ENCODE data around the gene PNLDC1.
"Not testable (repeated sequence)": the region's sequence is repeated elsewhere in the genome, so short reads cannot be mapped to it uniquely, and the experiment has no call there.

PNLDC1 gene

GRCh38 chr6:159817951-159818739 is 18.1 kb downstream of the PNLDC1 start:
- DNase-seq (ENCODE audit: insufficient read length, low spot score) (no peak), FAIRE-seq (no peak)

DNA sequence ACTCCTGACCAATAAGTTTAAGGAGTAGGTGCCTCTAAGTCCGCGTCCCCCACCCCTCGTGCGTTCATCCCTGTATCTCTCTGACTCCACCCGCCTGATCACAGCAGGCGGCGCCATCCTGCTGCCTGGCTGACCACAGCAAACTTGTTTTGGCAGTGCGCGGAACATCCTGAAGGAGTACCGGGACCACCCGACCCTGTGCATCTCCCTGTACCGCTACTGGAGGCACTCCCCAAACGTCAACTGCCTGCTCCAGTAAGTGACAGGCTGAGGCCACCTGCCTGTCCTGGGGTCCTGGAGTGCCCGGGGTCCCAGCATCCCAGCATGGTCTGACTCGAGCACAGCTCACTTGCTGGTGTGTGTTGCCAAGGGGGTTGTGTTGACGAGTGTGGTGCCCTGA is 19.0 kb downstream of the PNLDC1 start:
- no peak for FAIRE-seq
- no peak for DNase-seq (ENCODE audit: insufficient read length, low spot score)

- DNase-seq (ENCODE audit: insufficient read length, low spot score) = no peak
- no peak for FAIRE-seq
Measured at GRCh38 chr6:159819932-159820640, 20.0 kb downstream of the PNLDC1 start.

GRCh38 chr6:159821122-159821521 is 21.0 kb downstream of the PNLDC1 start:
- DNase-seq (ENCODE audit: insufficient read length, low spot score) (no peak), FAIRE-seq (no peak)

GRCh38 chr6:159821726-159822125 is 21.6 kb downstream of the PNLDC1 start:
- DNase-seq (ENCODE audit: insufficient read length, low spot score) (no peak), FAIRE-seq (no peak)

DNA sequence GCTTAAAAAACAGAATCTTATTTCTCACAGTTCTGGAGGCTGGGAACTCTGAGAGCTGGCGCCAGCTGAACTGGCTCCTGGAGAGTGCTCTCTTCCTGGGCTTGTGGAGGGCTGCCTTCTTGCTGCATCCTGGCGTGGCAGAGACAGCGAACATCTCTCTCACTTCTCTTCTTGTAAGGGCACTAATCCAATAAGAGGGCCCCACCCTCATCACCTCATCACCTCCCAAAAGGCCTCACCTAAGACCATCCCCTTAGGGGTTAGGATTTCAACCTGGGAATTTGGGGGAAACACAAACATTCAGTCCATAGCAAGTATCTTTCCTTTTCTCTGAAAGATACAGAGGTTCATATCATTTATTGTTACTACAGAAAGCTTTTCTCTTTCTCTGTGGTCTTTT is 23.9 kb downstream of the PNLDC1 start:
- FAIRE-seq = no peak
- DNase-seq (ENCODE audit: insufficient read length, low spot score) = no peak

- not testable (repeated sequence) for DNase-seq (ENCODE audit: insufficient read length, low spot score); FAIRE-seq
Measured at GRCh38 chr6:159824690-159825089, 24.6 kb downstream of the PNLDC1 start.

DNA sequence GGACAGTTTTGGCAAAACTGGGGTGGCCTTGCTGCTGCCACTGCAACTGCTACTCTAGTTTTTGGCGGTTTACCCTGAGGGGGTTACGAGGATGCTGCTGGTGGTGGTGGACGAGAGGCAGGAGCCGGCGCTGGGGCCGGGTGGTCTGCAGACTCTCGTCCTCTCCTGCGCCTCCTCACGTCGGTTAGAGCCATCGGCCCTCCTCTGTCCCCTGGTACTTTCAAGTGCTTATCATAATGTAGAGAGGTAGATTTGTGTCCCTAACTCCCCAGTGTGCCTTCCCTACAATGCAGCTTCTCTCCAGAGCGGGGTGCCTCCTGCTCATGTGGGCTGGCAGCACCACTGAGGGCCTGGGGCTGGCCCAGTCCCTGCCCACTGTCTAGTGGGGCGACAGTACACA is 25.9 kb downstream of the PNLDC1 start:
- no peak for FAIRE-seq

GRCh38 chr6:159826968-159827647 is 27.0 kb downstream of the PNLDC1 start:
- FAIRE-seq = no peak
- DNase-seq (ENCODE audit: insufficient read length, low spot score) = no peak

More for the DNA sequence above, 25.9 kb downstream of the PNLDC1 start:
- no peak for DNase-seq (ENCODE audit: insufficient read length, low spot score)

GRCh38 chr6:159828074-159828473 is 28.0 kb downstream of the PNLDC1 start:
- DNase-seq (ENCODE audit: insufficient read length, low spot score) (no peak), FAIRE-seq (no peak)

DNA sequence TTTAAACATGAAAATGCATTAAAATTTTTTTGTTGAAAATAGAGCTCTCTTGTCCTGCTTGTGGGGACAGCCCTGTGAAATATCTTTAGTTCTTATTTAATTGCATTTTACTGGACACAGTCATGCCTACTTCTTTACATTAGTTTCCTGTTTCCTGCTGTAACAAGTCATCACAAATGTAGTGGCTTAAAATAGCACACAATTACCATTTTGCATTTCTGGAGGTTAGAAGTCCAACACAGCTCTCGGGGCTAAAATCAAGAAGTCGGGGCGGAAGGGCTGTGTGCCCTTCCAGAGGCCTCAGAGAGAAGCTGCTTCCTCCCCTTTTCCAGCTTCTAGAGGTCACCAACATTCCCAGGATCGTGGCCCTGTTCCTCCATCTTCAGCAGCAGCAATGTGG is 29.4 kb downstream of the PNLDC1 start:
- no peak for DNase-seq (ENCODE audit: insufficient read length, low spot score)
- FAIRE-seq = no peak

DNA sequence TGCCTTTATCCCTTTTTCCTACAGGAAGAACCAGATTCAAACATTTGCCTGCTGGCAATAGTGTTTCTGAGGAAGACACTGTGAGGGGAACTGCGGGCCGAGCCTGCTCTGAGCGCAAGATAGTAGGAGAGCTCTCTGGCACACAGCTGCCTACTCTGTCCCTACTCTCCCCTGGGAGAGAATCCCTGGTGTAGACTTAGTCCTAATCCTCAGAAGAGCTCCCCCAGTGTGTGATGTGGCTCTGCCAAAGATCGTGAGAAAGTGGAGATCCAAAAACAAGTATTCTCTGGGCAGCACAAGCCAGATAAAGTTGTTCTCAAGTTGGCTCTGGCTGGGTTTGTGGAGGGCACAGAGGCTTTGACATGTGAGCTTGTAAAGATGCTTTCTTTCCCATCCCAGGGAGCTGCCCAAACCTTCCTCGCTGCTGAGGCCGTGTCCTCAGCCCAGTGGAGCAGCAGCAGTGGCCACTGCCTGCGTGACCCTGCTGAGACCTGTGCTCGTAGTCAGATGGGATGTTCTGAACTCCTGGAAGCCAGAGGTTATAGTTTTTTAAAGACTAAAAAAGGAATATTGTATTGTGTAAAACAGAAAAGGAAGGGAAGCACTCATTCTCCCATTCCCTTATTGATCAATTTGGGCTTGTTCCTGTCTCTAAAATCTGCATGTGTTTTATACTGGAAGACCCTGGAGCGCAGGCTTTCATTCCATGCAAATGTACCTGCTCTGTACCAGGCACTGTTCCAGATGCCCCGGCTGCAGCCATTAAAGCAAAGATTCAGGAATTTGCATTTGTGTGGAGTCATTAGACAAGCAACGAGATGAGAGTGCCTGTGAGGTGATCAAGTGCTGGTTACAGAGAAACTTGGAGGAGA is 30.7 kb downstream of the PNLDC1 start:
- FAIRE-seq = no peak
- DNase-seq (ENCODE audit: insufficient read length, low spot score) = no peak

DNA sequence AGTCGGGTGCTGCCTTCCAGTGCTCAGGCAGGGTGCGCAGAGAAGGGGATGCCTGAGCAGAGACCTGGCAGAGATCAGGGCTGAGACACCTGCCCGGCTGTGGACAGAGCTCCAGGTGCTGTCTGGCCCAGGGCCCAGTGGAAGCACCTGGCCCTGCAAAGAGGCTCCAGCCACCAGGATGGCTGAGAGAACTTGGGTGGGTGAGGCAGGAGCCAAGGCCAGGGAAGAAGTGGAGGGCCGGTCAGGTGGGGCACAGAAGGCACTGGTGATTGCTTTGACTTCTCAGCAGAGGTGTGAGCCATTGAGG is 31.2 kb downstream of the PNLDC1 start:
- FAIRE-seq (no peak), DNase-seq (ENCODE audit: insufficient read length, low spot score) (no peak)

GRCh38 chr6:159832946-159833345 is 32.9 kb downstream of the PNLDC1 start:
- no peak for FAIRE-seq
- no peak for DNase-seq (ENCODE audit: insufficient read length, low spot score)

- no peak for DNase-seq (ENCODE audit: insufficient read length, low spot score)
Measured at GRCh38 chr6:159833556-159833955, 33.5 kb downstream of the PNLDC1 start.

DNA sequence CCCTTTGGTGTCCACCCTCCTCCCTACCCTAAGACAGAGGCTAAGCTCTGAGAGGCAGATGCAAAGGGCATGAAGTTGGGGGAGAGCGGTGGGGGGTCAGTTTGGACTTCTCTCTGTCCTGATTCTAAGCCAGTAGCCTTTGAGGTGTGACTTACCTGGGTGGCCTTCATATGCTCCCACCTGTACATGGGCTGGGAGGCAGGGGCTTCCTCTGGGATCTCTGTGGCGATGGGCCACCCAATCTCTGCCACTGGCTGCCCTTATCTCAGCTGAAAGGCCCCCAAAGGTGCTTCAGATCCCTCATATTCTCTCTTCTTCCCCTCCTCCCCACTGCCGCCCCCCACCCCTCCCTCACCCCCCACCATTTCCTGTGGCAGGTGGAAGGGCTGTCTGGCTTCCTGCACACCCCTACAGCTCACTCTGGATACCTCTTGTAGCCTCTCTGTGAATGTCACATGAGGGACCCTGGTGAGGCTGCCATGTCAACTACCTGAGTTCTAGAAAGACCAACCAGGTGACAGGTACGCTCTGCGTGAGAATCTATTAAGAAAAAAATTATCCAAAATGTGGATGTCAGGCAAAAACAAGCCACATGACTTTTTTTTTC is 34.0 kb downstream of the PNLDC1 start:
- FAIRE-seq (no peak), DNase-seq (ENCODE audit: insufficient read length, low spot score) (no peak)

More at GRCh38 chr6:159833556-159833955, 33.5 kb downstream of the PNLDC1 start:
- no peak for FAIRE-seq

DNA sequence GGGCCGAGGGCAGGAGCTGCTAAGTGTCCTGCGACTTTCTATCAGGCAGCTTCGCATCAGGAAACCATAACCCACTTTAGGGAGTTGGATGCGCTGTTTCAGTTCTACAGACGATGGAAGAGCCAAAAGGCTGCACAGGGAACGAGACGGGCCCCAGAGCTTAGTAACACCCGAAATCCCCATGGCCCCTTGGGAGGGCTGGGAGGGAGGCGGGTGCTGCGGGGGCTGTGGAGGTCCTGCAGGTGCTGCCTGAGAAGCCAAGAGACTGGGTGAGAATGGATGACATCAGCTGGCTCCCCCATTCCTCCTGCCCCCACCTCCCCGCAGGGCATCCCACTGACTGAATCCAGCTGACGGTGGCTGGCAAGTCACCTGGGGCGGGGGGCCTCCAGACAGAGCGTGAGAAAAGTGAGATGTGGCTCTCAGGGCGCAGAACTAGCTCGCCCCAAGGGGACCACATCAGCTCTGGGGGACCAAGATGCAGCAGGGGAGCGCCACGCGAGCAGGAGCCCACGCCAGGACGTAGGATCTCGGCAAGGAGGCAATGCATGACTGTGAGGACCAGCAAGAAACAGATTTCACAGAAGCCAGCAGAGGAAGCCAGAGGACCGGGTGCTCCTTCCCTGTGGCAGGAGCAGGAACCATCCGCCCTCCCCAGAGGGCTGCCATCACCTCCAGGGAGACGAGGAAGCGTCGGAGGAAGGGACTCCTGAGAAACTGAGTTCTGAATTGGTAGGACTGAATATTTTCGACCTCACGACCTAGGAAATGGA is 36.8 kb downstream of the PNLDC1 start:
- DNase-seq (ENCODE audit: insufficient read length, low spot score) (no peak), FAIRE-seq (no peak)

GRCh38 chr6:159837511-159837910 is 37.4 kb downstream of the PNLDC1 start:
- FAIRE-seq = no peak

GRCh38 chr6:159838020-159838744 is 38.1 kb downstream of the PNLDC1 start:
- FAIRE-seq = no peak
- DNase-seq (ENCODE audit: insufficient read length, low spot score) = no peak

More at GRCh38 chr6:159837511-159837910, 37.4 kb downstream of the PNLDC1 start:
- DNase-seq (ENCODE audit: insufficient read length, low spot score) = no peak
